Ovary (tissue), 9 donors: ENCODE measurements around the gene TPSD1. TPM values are rescaled to one million over a fixed set of nuclear protein-coding genes. Genes with fewer than 3 reads are reported as not detected.

Source experiments
- DNase-seq, 5 donors: peaks; one replicate each; pipeline ENCODE4 v3.0.0-alpha.2; 2019 to 2020
- H3K27ac ChIP-seq, 2 donors: fragments of 200-600 bp; one replicate each; pipeline versions ENCODE4 v1.5.1 to v1.8.0; 2019 to 2022
- H3K27me3 ChIP-seq: fragments of 200-600 bp; one replicate; pipeline ENCODE4 v1.8.0; 2022
- H3K36me3 ChIP-seq: fragments of 200-600 bp; sonication (generic); one replicate; pipeline ENCODE4 v1.5.1; 2019
- H3K4me1 ChIP-seq: one replicate; pipeline ENCODE4 v1.8.1; 2013; ENCODE audit warnings: mild to moderate bottlenecking, moderate library complexity; ENCODE audit not compliant: insufficient read depth
- H3K4me3 ChIP-seq: fragments of 200-600 bp; sonication (generic); one replicate; pipeline ENCODE4 v1.5.1; 2017
- H3K9me3 ChIP-seq, 2 donors: fragments of 200-600 bp in 1 of 2; sonication (generic) in 1 of 2; one replicate each; pipeline versions ENCODE4 v1.5.1 to v1.8.1; 2013 to 2019; ENCODE audit warnings: mild to moderate bottlenecking in 1 of 2, moderate library complexity in 1 of 2
- CTCF ChIP-seq, 3 donors: fragments of 450-650 bp in 2 of 3; fragments of 200-600 bp in 1 of 3; IDR thresholded peaks; one replicate each; pipeline versions ENCODE4 v1.5.1 to v1.8.0; 2016 to 2022; ENCODE audit warnings: antibody characterized with exemption in 3 of 3, mild to moderate bottlenecking in 1 of 3
- EP300 ChIP-seq: sonication (generic); formaldehyde crosslinking; IDR thresholded peaks from one replicate; pipeline ENCODE4 v1.6.1; 2017; ENCODE audit warnings: antibody characterized with exemption
- POLR2A ChIP-seq: fragments of 450-650 bp; IDR thresholded peaks from one replicate; pipeline ENCODE4 v1.6.1; 2017; ENCODE audit warnings: antibody characterized with exemption, mild to moderate bottlenecking, moderate library complexity
- WGBS, 3 donors: extraction: QIAGEN DNeasy Blood & Tissue Kit in 1 of 3; methylation state at CpG; one replicate each; pipeline versions ENCODE4 v1.1.5 to v1.1.7; 2013 to 2017; 5-methylcytosine and 5-hydroxymethylcytosine counted together
- intact Hi-C, 4 donors: fragments of 100-400 bp; cut with DNase I; formaldehyde crosslinking; loops; one replicate each; pipeline versions ENCODE4 v1.11.0 to v1.15.1; 2022 to 2023
- polyA plus RNA-seq, 2 donors: library from polyadenylated mRNA; stranded (reverse); fragments of 200-250 nt in 1 of 2; fragments of 350-450 nt in 1 of 2; fragmentation: Illumina TruSeq in 1 of 2; extraction: RNeasy Lipid Tissue Mini Kit (QIAGEN cat#74804) in 1 of 2; gene quantifications; one replicate each; pipeline ENCODE4 v1.2.3, GENCODE V29; 2013 to 2014
- total RNA-seq, 7 donors: library from RNA; depleted of rRNA in 2 of 7; stranded (reverse); fragments of >200 nt in 2 of 7; fragmentation: NEBNext Ultra II Directional in 3 of 7; extraction: Animal tissue kit (Norgen Biotek cat#: 25700) in 3 of 7; gene quantifications; one replicate each; pipeline versions ENCODE4 v1.1.0 to v1.2.4, GENCODE V29; 2016 to 2023
- donor health status: DM: no; HTN: no; CAD: no; lungs with moderate emphysema.
- donor health status: DM: no; HTN: no; CAD: no.
- donor health status: Bipolar disorder and iron deficiency.
- donor health status: DM: yes; HTN: yes; CAD: no.
- donor health status: DM: no; HTN: no; CAD: no.
- donor health status: DM: yes; HTN: yes; CAD: no.

The TPSD1 gene
- total and polyA plus RNA-seq, 9 donors: 0.23 to 0.69 (median 0.60) TPM; not detected in 5

DNA sequence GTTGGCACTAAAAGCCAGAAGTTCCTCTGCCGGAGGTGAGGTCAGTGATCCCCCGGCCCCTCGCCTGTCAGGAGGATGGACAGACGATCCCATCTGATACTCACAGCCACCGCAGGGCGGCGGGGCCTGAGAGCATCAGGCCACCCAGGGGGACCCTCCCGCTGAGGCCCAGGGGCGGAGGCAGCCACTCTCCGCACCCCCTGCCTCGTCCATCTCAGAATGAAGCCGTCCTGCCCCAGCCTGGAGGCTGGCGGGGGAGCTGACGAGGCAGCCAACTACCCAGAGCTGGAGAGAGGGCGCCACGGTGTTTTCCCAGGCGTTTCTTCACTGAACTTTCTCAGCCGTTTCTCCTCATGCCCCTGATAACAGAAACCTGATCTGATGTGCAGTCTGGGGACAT, 22.6 kb downstream of the TPSD1 start:
- Histone ChIP-seq H3K27ac (no peak overlapping the region), H3K27me3 (no peaks in the 10 kb centered on the region), H3K4me1 (no peaks in the 10 kb centered on the region), H3K9me3 (no peaks in the 10 kb centered on the region), H3K4me3 (no peak overlapping the region), H3K36me3 (no peaks in the 10 kb centered on the region)
- intact Hi-C loops: no loop called here
- TF ChIP-seq EP300 (no peak), CTCF (IDR thresholded peaks at IDR 0.05) (no peak), POLR2A (no peak)
- 12 to 27% (median 24%) methylated on average over 11 to 18 of the region's 18 CpGs for WGBS, 3 donors
- no peak for DNase-seq

- Histone ChIP-seq H3K36me3 (no peaks in the 10 kb centered on the region), H3K4me3 (no peak overlapping the region), H3K9me3 (no peaks in the 10 kb centered on the region), H3K27me3 (no peaks in the 10 kb centered on the region), H3K4me1 (no peaks in the 10 kb centered on the region), H3K27ac (no peak overlapping the region)
- no peak for DNase-seq
- WGBS, 3 donors: 68 to 74% (median 71%) methylated on average over 30 of the region's 30 CpGs
- intact Hi-C loops: no loop called here
- no peak for TF ChIP-seq POLR2A
- no peak for TF ChIP-seq CTCF (IDR thresholded peaks at IDR 0.05)
- TF ChIP-seq EP300: no peak
These were observed 23.4 kb downstream of the TPSD1 start for GRCh38 chr16:1279081-1279944.

DNA sequence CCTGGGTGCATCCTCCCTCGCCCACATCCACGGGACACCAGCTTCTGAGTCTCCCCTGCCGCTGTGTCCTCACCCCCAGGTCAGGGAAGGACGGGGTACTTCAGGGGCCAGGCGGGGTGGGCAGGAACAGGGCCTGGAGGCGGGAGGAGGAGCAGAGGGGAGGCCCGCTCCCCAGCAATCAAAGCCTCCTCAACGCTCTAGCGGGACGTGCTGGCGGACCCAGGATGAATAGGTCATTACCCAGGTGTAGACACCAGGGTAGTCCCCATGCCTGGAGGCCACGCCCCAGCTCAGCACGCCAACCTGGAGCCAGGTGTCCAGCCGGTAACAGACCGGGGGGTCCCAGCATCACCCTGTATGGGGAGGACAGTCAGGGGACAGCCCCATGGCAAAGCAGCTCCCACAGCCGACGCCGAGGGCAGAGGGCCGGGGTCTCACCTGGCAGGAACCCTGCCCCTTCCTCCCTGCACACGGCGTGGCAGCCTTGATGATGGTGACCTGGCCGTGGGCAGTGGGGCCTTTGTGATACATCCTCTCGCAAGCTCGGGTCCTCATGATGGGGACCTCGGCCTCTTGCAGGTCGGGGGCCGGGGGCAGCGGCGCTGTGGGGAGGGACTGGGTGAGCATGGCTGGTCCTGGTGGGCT, 24.2 kb downstream of the TPSD1 start:
- Histone ChIP-seq H3K9me3 (no peaks in the 10 kb centered on the region), H3K4me3 (no peak overlapping the region), H3K27me3 (no peaks in the 10 kb centered on the region), H3K27ac (no peak overlapping the region), H3K36me3 (no peaks in the 10 kb centered on the region), H3K4me1 (no peaks in the 10 kb centered on the region)
- WGBS, 3 donors: 72 to 77% (median 74%) methylated on average over 24 to 29 of the region's 29 CpGs
- DNase-seq: no peak
- TF ChIP-seq POLR2A: no peak
- no peak for TF ChIP-seq EP300
- TF ChIP-seq CTCF (IDR thresholded peaks at IDR 0.05): no peak
- intact Hi-C loops: no loop called here

DNA sequence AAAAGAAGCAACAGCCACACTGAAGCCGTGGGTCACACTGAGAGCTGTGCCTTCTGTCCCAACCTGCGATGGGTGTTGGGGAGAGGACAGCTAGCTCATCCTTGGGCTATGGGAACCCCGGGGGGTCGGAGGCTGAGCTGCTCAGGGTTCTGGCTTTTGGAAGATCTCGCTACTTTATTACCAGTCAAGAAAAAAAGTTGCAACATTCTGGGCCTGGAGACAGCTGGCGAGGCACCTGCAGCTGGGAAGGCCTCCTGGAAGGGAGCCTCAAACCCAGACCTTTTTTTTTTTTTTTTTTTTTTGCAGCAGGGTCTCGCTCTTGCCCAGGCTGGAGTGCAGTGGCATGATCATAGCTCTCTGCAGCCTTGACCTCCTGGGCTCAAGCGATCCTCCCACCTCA, 24.9 kb downstream of the TPSD1 start:
- Histone ChIP-seq H3K9me3 (no peaks in the 10 kb centered on the region), H3K4me1 (no peaks in the 10 kb centered on the region), H3K36me3 (no peaks in the 10 kb centered on the region), H3K4me3 (no peak overlapping the region), H3K27ac (no peak overlapping the region), H3K27me3 (no peaks in the 10 kb centered on the region)
- TF ChIP-seq EP300: no peak
- 53 to 74% (median 57%) methylated on average over 8 of the region's 8 CpGs for WGBS, 3 donors
- DNase-seq: no peak
- intact Hi-C loops: no loop called here

GRCh38 chr16:1281517-1281916, 25.6 kb downstream of the TPSD1 start:
- 70 to 74% (median 71%) methylated on average over 16 of the region's 16 CpGs for WGBS, 3 donors
- no peak for TF ChIP-seq CTCF (IDR thresholded peaks at IDR 0.05)
- no peak for TF ChIP-seq POLR2A
- TF ChIP-seq EP300: no peak
- no peaks in the 10 kb centered on the region for H3K27me3 ChIP-seq
- no peak overlapping the region for H3K4me3 ChIP-seq
- H3K4me1 ChIP-seq: no peaks in the 10 kb centered on the region
- no peaks in the 10 kb centered on the region for H3K36me3 ChIP-seq
- DNase-seq: no peak
- H3K27ac ChIP-seq: no peak overlapping the region
- intact Hi-C loops: no loop called here
- H3K9me3 ChIP-seq: no peaks in the 10 kb centered on the region
